ENCODE results near the gene CDC16.

Gene CDC16

GRCh38 chr13:114211446-114212157 lies 23.1 kb upstream of the CDC16 start:
- no peak for DNase-seq
- H3K9me3 Mint-ChIP-seq, result peaks cover 28% of the 10 kb centered on the region
- no peak overlapping the region for H3K4me3 Mint-ChIP-seq
- no peak overlapping the region for H3K27ac Mint-ChIP-seq
- H3K4me1 Mint-ChIP-seq, result no peaks in the 10 kb centered on the region
- H3K27me3 Mint-ChIP-seq (ENCODE audit: low read depth, poor library complexity), result peaks cover 37% of the 10 kb centered on the region
- H3K36me3 Mint-ChIP-seq (ENCODE audit: low read depth), result no peaks in the 10 kb centered on the region
- TF ChIP-seq, protein P1, sequence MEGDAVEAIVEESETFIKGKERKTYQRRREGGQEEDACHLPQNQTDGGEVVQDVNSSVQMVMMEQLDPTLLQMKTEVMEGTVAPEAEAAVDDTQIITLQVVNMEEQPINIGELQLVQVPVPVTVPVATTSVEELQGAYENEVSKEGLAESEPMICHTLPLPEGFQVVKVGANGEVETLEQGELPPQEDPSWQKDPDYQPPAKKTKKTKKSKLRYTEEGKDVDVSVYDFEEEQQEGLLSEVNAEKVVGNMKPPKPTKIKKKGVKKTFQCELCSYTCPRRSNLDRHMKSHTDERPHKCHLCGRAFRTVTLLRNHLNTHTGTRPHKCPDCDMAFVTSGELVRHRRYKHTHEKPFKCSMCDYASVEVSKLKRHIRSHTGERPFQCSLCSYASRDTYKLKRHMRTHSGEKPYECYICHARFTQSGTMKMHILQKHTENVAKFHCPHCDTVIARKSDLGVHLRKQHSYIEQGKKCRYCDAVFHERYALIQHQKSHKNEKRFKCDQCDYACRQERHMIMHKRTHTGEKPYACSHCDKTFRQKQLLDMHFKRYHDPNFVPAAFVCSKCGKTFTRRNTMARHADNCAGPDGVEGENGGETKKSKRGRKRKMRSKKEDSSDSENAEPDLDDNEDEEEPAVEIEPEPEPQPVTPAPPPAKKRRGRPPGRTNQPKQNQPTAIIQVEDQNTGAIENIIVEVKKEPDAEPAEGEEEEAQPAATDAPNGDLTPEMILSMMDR (IDR thresholded peaks at IDR 0.05), result no peak

GRCh38 chr13:114212158-114212495 lies 22.6 kb upstream of the CDC16 start:
- Mint-ChIP-seq H3K4me1 (no peaks in the 10 kb centered on the region), H3K27me3 (ENCODE audit: low read depth, poor library complexity) (peaks cover 37% of the 10 kb centered on the region), H3K4me3 (no peak overlapping the region), H3K9me3 (peaks cover 23% of the 10 kb centered on the region), H3K36me3 (ENCODE audit: low read depth) (no peaks in the 10 kb centered on the region), H3K27ac (no peak overlapping the region)
- DNase-seq, result no peak
- TF ChIP-seq, protein P1 (IDR thresholded peaks at IDR 0.05), result no peak

- peaks cover 46% of the 10 kb centered on the region for H3K27me3 Mint-ChIP-seq (ENCODE audit: low read depth, poor library complexity)
- DNase-seq, result no peak
- no peaks in the 10 kb centered on the region for H3K36me3 Mint-ChIP-seq (ENCODE audit: low read depth)
- peaks cover 7% of the 10 kb centered on the region for H3K9me3 Mint-ChIP-seq
- TF ChIP-seq, protein P1 (IDR thresholded peaks at IDR 0.05), result no peak
- no peak overlapping the region for H3K4me3 Mint-ChIP-seq
- H3K27ac Mint-ChIP-seq, result no peak overlapping the region
- H3K4me1 Mint-ChIP-seq, result no peaks in the 10 kb centered on the region
Observed at GRCh38 chr13:114213980-114214379, 20.7 kb upstream of the CDC16 start.

- TF ChIP-seq, protein P1 (IDR thresholded peaks at IDR 0.05), result no peak
- no peaks in the 10 kb centered on the region for H3K36me3 Mint-ChIP-seq (ENCODE audit: low read depth)
- H3K9me3 Mint-ChIP-seq, result no peaks in the 10 kb centered on the region
Observed at GRCh38 chr13:114219392-114219791, 15.3 kb upstream of the CDC16 start.

DNA sequence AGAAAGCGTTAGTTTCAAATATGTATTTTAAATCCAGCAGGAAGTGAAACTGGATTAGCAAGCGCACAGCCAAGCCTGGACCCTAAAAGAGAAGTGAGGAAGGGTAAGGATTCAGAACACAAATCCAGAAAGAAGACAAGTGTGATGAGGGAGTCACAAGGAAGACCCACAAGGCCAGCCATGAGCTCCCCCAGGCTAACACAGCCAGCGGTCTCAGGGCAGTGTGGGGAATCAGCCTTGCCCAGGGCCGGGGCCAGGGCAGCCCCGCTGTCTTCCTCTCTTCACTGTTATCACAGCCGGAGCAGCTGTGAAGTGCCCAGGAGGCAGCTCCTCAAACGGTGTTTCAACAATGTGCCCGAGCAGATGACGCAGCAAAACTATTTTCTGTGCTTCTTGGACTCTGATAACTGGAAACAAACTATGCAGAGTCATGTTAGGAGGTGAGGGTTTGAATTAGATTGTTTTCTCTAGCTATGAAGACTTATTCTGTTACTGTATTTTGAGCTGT lies 12.2 kb upstream of the CDC16 start:
- H3K27me3 Mint-ChIP-seq (ENCODE audit: low read depth, poor library complexity), result peaks cover 24% of the 10 kb centered on the region
- TF ChIP-seq, protein P1 (IDR thresholded peaks at IDR 0.05), result no peak
- H3K36me3 Mint-ChIP-seq (ENCODE audit: low read depth), result no peaks in the 10 kb centered on the region
- H3K4me1 Mint-ChIP-seq, result peaks cover 7% of the 10 kb centered on the region
- no peak for DNase-seq
- H3K27ac Mint-ChIP-seq, result no peak overlapping the region
- H3K4me3 Mint-ChIP-seq, result no peak overlapping the region
- H3K9me3 Mint-ChIP-seq, result no peaks in the 10 kb centered on the region

More at GRCh38 chr13:114219392-114219791, 15.3 kb upstream of the CDC16 start:
- Mint-ChIP-seq H3K27ac (no peak overlapping the region), H3K4me3 (no peak overlapping the region), H3K27me3 (ENCODE audit: low read depth, poor library complexity) (peaks cover 26% of the 10 kb centered on the region), H3K4me1 (no peaks in the 10 kb centered on the region)
- DNase-seq, result no peak

DNA sequence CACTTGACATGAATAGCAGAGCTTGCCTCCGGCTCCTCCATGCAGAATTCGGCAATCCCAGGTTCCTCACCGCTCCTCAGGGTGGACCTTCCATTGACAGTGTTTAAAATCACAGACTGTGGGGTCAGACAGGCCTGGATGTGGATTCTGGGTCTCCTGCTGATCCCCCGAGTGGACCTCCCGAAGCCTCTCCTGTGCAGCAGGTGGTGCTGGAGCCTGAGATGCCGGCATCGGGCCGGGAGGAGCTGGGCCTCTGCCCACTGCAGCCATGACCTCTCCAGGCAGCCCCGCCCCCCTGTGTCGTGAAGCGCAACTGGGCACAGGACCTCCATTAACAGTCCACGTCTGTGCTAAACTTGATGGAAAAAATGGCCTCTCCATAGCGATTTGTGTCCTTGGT lies 10.5 kb upstream of the CDC16 start:
- Mint-ChIP-seq H3K27ac (no peak overlapping the region), H3K4me3 (no peak overlapping the region), H3K27me3 (ENCODE audit: low read depth, poor library complexity) (peaks cover 31% of the 10 kb centered on the region), H3K4me1 (peaks cover 7% of the 10 kb centered on the region), H3K36me3 (ENCODE audit: low read depth) (no peaks in the 10 kb centered on the region), H3K9me3 (no peaks in the 10 kb centered on the region)
- DNase-seq, result no peak
- TF ChIP-seq, protein P1 (IDR thresholded peaks at IDR 0.05), result no peak
